Left ventricle myocardium inferior (tissue), 1 donor: ENCODE measurements around the gene PIGK. TPM values are rescaled to one million over a fixed set of nuclear protein-coding genes. Genes with fewer than 3 reads are reported as not detected.
"Not testable (repeated sequence)": the region's sequence is repeated elsewhere in the genome, so short reads cannot be mapped to it uniquely, and the experiment has no call there.

ENCODE experiments used
- DNase-seq: peaks from one replicate; pipeline ENCODE4 v3.0.0-alpha.2; 2020
- H3K27ac ChIP-seq: fragments of 200-600 bp; replicated peaks from 2 replicates; pipeline ENCODE4 v1.8.0; 2021
- H3K27me3 ChIP-seq: fragments of 200-600 bp; 2 replicates; pipeline ENCODE4 v1.8.0; 2021; ENCODE audit warnings: low read depth
- H3K36me3 ChIP-seq: fragments of 200-600 bp; 2 replicates; pipeline ENCODE4 v1.8.0; 2021
- H3K4me1 ChIP-seq: fragments of 200-600 bp; 2 replicates; pipeline ENCODE4 v1.8.0; 2021
- H3K4me3 ChIP-seq: fragments of 200-600 bp; 2 replicates; pipeline ENCODE4 v1.8.0; 2021; ENCODE audit warnings: mild to moderate bottlenecking, moderate library complexity
- H3K9me3 ChIP-seq: fragments of 200-600 bp; replicated peaks from 2 replicates; pipeline ENCODE4 v1.8.0; 2021
- CTCF ChIP-seq: fragments of 200-600 bp; IDR thresholded peaks from 2 replicates; pipeline ENCODE4 v1.8.0; 2021; ENCODE audit warnings: antibody characterized with exemption, mild to moderate bottlenecking, borderline replicate concordance
- intact Hi-C: fragments of 100-400 bp; cut with micrococcal nuclease; formaldehyde crosslinking; loops from one replicate; pipeline ENCODE4 v1.11.0; 2022
- total RNA-seq: library from RNA; stranded (reverse); fragmentation: NEBNext Ultra II Directional; extraction: Animal tissue kit (Norgen Biotek cat#: 25700); gene quantifications from one replicate; pipeline ENCODE4 v1.2.1, GENCODE V29; 2021
- donor health status: DM: no; HTN: yes; CAD: no; lungs with severe emphysema.

Gene PIGK
- total RNA-seq, 1 donor from 2014 or later: 31.1 TPM

DNA sequence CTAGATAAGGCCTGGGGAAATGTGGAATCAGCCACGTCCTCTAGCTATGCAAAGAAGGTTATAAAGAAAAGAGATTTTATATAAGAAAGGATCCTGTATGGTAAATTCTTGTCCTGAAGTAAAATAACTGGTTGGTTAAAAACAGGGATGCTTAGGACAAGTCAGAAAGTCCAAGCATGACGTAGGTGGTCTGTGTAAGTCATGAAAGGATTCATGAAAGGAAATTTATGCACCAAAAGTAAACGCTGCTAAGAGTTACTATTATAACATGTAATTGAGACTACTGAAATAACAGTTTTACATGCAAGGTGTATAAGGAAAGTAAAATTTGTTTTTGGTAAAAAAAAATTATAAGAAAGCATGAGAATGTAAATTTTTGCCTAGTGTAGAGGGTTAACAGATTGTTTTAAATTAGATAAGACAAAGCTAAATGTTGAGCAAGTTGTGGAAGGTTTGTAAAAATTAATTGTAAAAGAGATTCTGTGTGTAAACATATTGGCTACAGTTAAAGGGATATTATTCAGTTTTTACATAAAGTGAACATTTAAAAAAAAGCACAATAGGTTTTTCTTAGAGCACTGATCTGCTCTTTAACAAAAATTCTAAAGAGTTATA is 43.9 kb downstream of the PIGK start:
- Histone ChIP-seq H3K36me3 (peaks cover 18% of the 10 kb centered on the region), H3K4me1 (no peaks in the 10 kb centered on the region), H3K27me3 (no peaks in the 10 kb centered on the region), H3K27ac (no peak overlapping the region), H3K4me3 (no peak overlapping the region), H3K9me3 (peaks cover 46% of the 10 kb centered on the region)
- intact Hi-C loops: no loop called here
- no peak for DNase-seq
- TF ChIP-seq CTCF: no peak

DNA sequence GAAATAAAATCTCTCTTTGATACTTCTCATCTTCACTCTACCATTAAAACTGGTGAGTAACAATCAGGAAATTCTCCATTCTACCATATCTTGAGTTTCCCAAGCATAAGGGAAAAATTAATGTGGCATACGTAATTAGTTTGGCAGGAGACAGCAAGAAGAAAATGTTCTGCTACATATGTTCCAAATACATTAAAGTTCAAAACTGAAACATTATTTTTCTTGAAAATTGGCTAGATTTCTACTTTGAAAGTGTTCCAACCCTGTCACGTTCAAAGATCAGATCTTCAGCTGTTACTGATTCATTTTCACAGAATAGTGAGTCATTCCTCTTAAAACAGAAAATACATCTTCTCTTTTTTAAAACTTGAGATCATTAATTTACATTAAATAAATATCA is 48.5 kb downstream of the PIGK start:
- TF ChIP-seq CTCF: no peak
- H3K27ac ChIP-seq: no peak overlapping the region
- H3K36me3 ChIP-seq: no peaks in the 10 kb centered on the region
- H3K27me3 ChIP-seq: no peaks in the 10 kb centered on the region
- H3K9me3 ChIP-seq: peaks cover 17% of the 10 kb centered on the region
- DNase-seq: no peak
- H3K4me3 ChIP-seq: no peak overlapping the region
- intact Hi-C loops: no loop called here
- no peaks in the 10 kb centered on the region for H3K4me1 ChIP-seq

- TF ChIP-seq CTCF: no peak
- no peak overlapping the region for H3K4me3 ChIP-seq
- intact Hi-C loops: loop anchor here (5.0 kb wide), 1 partner anchor 354 kb away; no protein-coding TSS in a partner anchor
- no peak for DNase-seq
- peaks cover 5% of the 10 kb centered on the region for H3K36me3 ChIP-seq
- H3K9me3 ChIP-seq: no peaks in the 10 kb centered on the region
- no peaks in the 10 kb centered on the region for H3K27me3 ChIP-seq
- H3K27ac ChIP-seq: no peak overlapping the region
- peaks cover 9% of the 10 kb centered on the region for H3K4me1 ChIP-seq
Measured at GRCh38 chr1:77168358-77168757, 50.9 kb downstream of the PIGK start.

DNA sequence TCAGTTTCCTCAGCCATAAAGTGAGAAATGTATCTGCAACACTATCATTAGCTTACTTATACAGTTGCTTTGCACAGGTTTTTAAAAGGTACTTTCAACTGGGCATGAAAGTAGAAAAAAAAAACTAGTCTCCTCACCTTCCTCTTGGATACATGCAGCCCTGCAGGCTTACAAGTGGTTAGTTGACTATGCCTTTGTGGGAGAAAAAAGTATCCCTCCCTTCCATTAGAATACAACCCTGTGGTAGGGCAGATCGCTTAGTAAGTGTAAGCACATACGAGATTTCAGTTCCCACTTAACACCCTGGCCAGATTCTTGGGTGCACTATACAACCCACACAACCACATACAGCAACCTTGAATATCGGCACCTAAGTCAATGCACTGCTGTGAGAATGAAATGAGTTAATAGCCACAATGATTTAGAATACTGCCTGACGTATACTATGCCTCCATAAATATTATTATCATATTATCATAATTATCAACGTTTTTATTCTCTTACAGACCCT is 54.7 kb downstream of the PIGK start:
- intact Hi-C loops: no loop called here

DNA sequence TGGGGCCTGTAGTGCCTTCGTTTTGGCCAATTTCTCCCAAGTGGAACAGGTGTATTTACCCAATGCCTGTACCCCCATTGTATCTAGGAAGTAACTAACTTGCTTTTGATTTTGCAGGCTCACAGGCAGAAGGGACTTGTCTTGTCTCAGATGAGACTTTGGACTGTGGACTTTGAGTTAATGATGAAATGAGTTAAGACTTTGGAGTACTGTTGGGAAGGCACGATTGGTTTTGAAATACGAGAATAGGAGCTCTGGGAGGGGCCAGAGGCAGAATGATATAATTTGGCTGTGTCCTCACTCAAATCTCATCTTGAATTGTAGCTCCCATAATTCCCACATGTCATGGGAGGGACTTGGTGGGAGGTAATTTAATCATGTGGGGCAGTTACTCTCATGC is 59.5 kb downstream of the PIGK start:
- not testable (repeated sequence) for H3K4me3 ChIP-seq

More for the DNA sequence above, 54.7 kb downstream of the PIGK start:
- no peak overlapping the region for H3K27ac ChIP-seq
- no peak for DNase-seq
- peaks cover 9% of the 10 kb centered on the region for H3K4me1 ChIP-seq
- no peaks in the 10 kb centered on the region for H3K27me3 ChIP-seq
- TF ChIP-seq CTCF: no peak
- no peak overlapping the region for H3K4me3 ChIP-seq
- no peaks in the 10 kb centered on the region for H3K9me3 ChIP-seq
- peaks cover 40% of the 10 kb centered on the region for H3K36me3 ChIP-seq

DNA sequence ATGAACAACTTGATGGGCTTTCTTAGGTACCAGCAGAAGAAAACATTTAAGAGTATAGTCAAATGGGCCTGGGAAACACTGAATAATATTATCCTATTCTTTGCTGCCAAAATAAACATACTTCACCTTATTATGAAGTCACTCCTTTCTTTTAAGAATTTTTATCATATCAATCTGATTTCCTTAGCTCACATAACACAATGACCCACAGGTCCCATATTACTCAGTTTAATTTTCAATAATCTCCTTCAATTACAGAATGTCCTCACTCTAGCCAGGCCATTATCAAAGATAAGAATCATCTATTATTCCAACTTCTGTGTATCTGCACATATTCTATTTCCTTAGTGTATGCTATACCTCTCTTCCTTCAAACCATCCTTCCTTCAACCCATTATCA is 63.0 kb downstream of the PIGK start:
- peaks cover 12% of the 10 kb centered on the region for H3K9me3 ChIP-seq
- no peak overlapping the region for H3K27ac ChIP-seq
- no peaks in the 10 kb centered on the region for H3K27me3 ChIP-seq
- TF ChIP-seq CTCF: no peak
- DNase-seq: no peak
- H3K4me3 ChIP-seq: no peak overlapping the region
- H3K36me3 ChIP-seq: peaks cover 51% of the 10 kb centered on the region
- no peaks in the 10 kb centered on the region for H3K4me1 ChIP-seq
- intact Hi-C loops: no loop called here

More for the DNA sequence above, 59.5 kb downstream of the PIGK start:
- H3K9me3 ChIP-seq, DNase-seq, intact Hi-C loops, H3K4me1 ChIP-seq, H3K27me3 ChIP-seq, H3K27ac ChIP-seq: not testable (repeated sequence)
- peaks cover 56% of the 10 kb centered on the region for H3K36me3 ChIP-seq
